GM20000 (cell line): Measurements from ENCODE around the gene BFSP2.

ENCODE experiments used
- DNase-seq: peaks from one replicate; pipeline ENCODE4 v3.0.0; 2012; ENCODE audit warnings: low spot score
- CTCF ChIP-seq: IDR thresholded peaks from 2 replicates; pipeline ENCODE4 v1.5.1; 2012; ENCODE audit warnings: mild to moderate bottlenecking, control low read depth; ENCODE audit errors: extremely low read depth, missing control alignments

The BFSP2 gene

GRCh38 chr3:133447750-133448477 is 48.1 kb downstream of the BFSP2 start:
- DNase-seq: no peak
- TF ChIP-seq CTCF: no peak

GRCh38 chr3:133448478-133449122 is 48.7 kb downstream of the BFSP2 start:
- peak; percentile 81 for DNase-seq
- TF ChIP-seq CTCF: no peak

GRCh38 chr3:133451309-133451708 is 51.5 kb downstream of the BFSP2 start:
- no peak for DNase-seq
- no peak for TF ChIP-seq CTCF

GRCh38 chr3:133452641-133453319 is 52.9 kb downstream of the BFSP2 start:
- no peak for DNase-seq
- no peak for TF ChIP-seq CTCF

- DNase-seq: no peak
- TF ChIP-seq CTCF: no peak
Observed at GRCh38 chr3:133453383-133453782, 53.5 kb downstream of the BFSP2 start.

GRCh38 chr3:133455281-133455680 is 55.4 kb downstream of the BFSP2 start:
- no peak for TF ChIP-seq CTCF
- no peak for DNase-seq

GRCh38 chr3:133455960-133456359 is 56.1 kb downstream of the BFSP2 start:
- no peak for DNase-seq
- TF ChIP-seq CTCF: no peak
